Measurements from ENCODE around the gene WDR18.

- TF ChIP-seq CTCF (IDR thresholded peaks at IDR 0.05; ENCODE audit: low read depth, low read length) = no peak
- no peak for TF ChIP-seq POLR2A (IDR thresholded peaks at IDR 0.05; ENCODE audit: extremely low read depth, insufficient read length)
- TF ChIP-seq MAX (IDR thresholded peaks at IDR 0.05; ENCODE audit: low read depth, low read length) = no peak
These were observed 4.4 kb downstream of the WDR18 start for GRCh38 chr19:988510-988909.
